GM21526 (cell line): ENCODE results near the gene LRBA.
"Not testable (repeated sequence)": the region's sequence is repeated elsewhere in the genome, so short reads cannot be mapped to it uniquely, and the experiment has no call there.

ENCODE experiments used
- ATAC-seq: cut with Tn5 transposase; IDR thresholded peaks from one replicate; pipeline ENCODE4 v1.9.1; 2021; ENCODE audit warnings: moderate library complexity; ENCODE audit not compliant: unreplicated experiment, low FRiP score

LRBA gene

GRCh38 chr4:150976478-150977118 lies 38.5 kb downstream of the LRBA start:
- no peak for ATAC-seq

- peak; percentile 67 for ATAC-seq
These were observed 40.3 kb downstream of the LRBA start for GRCh38 chr4:150974750-150975149.

GRCh38 chr4:150974252-150974640 lies 40.8 kb downstream of the LRBA start:
- peak; percentile 20 for ATAC-seq

- no peak for ATAC-seq
These were observed 41.3 kb downstream of the LRBA start for GRCh38 chr4:150973626-150974251.

GRCh38 chr4:150972592-150972991 lies 42.5 kb downstream of the LRBA start:
- no peak for ATAC-seq

- no peak for ATAC-seq
These were observed 43.2 kb downstream of the LRBA start for GRCh38 chr4:150971901-150972300.

GRCh38 chr4:150970685-150971151 lies 44.4 kb downstream of the LRBA start:
- no peak for ATAC-seq

GRCh38 chr4:150964754-150965153 lies 50.3 kb downstream of the LRBA start:
- ATAC-seq: no peak

GRCh38 chr4:150963602-150964345 lies 51.3 kb downstream of the LRBA start:
- ATAC-seq: not testable (repeated sequence)

- peak; percentile 79 for ATAC-seq
These were observed 52.8 kb downstream of the LRBA start for GRCh38 chr4:150962245-150962644.

- ATAC-seq: no peak
These were observed 53.5 kb downstream of the LRBA start for GRCh38 chr4:150961566-150961965.

- ATAC-seq: no peak
These were observed 54.3 kb downstream of the LRBA start for GRCh38 chr4:150960818-150961217.

GRCh38 chr4:150960079-150960478 lies 55.0 kb downstream of the LRBA start:
- no peak for ATAC-seq

GRCh38 chr4:150957981-150958380 lies 57.1 kb downstream of the LRBA start:
- not testable (repeated sequence) for ATAC-seq

- ATAC-seq: not testable (repeated sequence)
These were observed 58.0 kb downstream of the LRBA start for GRCh38 chr4:150957095-150957494.

GRCh38 chr4:150953916-150954315 lies 61.2 kb downstream of the LRBA start:
- ATAC-seq: not testable (repeated sequence)

- no peak for ATAC-seq
These were observed 62.8 kb downstream of the LRBA start for GRCh38 chr4:150952167-150952845.

GRCh38 chr4:150950657-150951288 lies 64.3 kb downstream of the LRBA start:
- ATAC-seq: peak; percentile 60

- no peak for ATAC-seq
These were observed 65.1 kb downstream of the LRBA start for GRCh38 chr4:150949943-150950342.

- ATAC-seq: no peak
These were observed 65.7 kb downstream of the LRBA start for GRCh38 chr4:150949342-150949741.
